NCI-H1436 (cell line): ENCODE results near the gene KCNAB2.
A peak's percentile ranks its signal among the peaks of the same experiment; 100 is the strongest.

ENCODE experiments used
- DNase-seq: peaks from one replicate; lab custom pipeline; 2025; lab: John Stamatoyannopoulos, UW

KCNAB2 gene

DNA sequence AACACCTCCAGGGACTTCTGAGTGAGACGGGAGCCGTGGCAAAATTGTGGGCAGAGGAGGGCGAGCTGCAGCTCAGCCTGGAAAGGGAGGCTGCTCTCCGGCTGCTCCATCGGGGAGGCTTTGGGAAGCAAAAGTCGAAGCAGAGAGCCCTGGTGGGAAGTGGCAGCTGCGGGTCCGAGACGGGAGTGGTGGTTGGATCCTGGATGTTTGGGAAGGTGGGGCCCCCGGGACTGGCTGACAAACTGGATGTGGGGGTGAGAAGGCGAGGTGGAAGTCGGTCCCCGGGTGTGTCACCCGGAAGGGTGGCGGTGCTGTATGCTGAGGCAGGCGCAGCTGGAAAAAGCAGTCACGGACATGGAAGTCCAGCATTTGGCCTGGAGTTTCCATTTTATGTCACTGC lies 52.1 kb downstream of the KCNAB2 start:
- DNase-seq, result no peak

DNA sequence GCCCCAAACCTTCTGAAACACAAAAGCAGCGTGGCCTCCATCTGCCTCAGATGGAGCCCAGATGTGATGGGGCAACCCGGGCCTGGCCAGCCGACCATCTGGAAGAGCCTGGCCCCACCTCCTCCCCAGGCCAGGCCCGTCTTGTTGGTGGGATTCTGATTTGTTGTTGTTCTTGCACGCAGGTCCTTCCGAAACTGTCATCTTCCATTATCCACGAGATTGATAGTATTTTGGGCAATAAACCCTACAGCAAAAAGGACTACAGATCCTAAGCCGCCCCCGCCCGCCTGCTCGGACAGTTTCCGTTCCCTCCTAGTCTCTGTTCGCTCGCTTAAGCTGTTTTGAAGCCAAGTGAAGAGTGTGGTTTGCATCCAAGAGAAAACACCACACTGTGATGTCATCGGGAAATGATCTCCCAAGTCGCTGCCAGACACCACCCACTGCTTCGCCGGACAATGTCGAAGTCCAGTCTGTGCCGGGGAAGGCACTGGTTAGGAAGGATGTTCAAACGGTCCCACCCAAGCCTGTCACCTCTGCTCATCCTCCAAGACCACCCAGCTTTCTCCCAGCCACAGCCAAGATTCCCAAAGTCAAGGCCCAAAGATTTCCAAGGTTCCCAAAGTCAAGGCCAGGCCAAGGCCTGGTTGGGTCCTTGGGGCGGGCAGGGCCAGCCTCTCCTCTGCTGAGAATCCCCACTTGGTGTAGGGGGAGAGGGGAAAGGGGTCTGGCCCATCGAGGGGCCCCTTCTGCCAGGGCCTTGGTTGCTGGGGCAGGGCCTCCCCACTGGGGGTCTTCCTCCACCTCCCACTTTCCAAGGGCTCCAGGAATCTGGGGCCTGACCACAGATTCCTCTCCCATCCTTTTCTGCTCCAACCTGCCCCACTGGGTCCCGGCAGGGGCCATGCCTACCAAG lies 52.9 kb downstream of the KCNAB2 start:
- no peak for DNase-seq

DNA sequence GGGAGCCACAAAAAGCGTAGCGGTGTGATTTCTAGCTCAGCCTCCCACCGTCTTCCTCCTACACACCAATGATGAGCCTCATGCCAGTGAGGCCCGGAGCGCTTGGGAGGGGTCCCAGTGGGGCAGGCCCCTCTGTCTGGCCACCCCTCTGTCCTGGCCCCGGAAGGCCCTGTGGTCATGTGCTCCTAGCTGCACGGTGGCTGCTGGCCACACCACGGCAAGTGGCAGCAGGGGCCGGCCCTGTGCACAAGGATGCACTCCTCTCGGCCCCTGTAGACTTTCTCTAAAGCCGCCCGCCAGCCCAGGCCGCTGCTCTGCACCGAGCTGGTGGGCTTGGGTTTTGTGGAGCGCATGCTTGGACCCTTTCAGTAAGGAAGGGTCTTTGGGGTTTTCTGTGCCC lies 53.6 kb downstream of the KCNAB2 start:
- DNase-seq, result no peak

DNA sequence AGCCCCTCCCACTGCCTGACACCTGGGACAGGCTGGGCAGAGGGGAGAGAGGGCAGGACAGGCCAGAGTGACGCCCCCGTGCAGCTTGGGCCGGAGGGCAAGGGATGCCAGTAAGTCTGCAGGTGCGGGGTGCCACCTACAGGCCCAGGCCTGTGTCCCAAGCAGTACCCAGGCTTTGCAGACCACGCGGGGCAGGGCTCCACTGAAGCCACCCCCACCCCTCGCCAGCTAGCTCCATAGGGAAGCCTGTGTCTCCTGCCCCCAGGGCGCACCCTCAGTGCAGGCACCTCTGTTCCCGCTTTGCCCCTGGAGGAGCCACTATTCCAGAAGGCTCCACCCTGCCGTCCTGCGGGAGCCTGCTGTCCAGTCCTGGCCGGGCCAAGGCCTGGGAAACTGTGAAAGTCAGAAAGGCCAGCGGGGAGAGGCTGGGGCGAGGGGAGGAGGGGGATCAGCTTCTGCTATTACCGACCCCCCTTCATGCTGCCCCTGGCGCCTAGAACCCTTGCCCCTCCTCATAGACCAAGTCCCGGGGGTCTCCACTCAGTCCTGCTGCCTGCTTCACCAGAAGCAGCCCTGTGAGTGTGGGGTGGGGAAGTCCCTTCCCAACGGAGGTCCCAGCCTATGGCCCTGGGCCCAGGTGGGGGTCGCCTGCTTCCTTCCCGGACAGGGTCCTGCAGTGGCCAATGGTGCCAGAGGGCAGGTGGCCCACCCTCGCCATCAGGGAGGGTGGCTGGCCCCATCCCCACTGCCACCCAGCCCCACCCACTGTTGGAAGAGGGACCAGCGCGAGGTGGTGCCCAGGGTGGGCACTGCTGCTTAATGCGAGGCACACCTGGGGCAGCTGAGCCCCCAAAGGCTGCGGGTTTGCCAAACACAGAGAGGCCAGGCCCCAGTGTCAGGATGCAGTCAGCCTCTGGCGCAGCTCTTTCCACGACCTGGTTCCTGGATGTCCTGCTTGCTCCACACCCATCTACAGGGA lies 54.4 kb downstream of the KCNAB2 start:
- no peak for DNase-seq

DNA sequence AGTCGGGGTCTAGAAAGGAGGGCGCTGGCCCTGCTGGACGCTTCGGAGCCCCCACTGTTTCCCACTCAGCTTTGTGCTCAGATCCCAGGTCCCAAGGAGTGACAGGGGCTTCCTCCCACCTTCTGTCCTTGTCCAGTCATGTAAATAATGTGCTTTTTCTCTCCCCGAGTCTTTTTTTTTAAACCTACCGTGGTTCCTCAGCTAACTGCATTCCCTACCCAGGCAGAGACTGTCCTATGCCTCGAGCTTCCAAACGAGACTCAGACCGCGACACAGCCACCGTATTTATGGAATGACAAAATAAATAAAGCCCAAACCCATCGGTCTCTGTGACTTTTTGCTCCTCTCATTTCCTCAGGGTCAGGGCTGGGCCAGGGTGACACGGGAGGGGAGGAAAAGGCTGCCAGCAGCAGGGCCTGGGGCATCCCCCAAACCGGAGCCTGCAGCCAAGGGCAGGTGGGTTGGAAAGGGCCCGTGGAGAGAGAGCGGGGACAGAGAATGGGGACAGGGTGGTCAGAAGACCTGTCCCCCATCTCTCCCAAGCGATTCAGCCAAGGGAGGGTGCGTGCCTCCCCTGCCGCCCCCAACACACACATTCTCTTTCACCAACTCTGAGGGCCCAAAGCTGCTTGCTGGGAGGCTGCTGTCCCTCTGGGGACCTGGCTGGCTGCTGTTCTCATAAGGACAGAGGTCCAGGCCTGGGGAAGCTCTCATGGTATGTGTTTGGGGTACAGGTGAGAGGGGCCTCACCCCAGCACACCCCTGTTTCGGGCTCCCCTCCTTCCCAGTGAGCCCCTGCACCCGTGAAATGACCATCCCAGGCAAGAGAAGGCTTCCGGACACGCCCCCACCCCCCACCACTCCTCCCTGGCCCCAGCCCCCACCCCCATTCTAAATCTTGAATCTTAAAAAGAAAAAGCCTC lies 55.4 kb downstream of the KCNAB2 start:
- DNase-seq, result no peak

DNA sequence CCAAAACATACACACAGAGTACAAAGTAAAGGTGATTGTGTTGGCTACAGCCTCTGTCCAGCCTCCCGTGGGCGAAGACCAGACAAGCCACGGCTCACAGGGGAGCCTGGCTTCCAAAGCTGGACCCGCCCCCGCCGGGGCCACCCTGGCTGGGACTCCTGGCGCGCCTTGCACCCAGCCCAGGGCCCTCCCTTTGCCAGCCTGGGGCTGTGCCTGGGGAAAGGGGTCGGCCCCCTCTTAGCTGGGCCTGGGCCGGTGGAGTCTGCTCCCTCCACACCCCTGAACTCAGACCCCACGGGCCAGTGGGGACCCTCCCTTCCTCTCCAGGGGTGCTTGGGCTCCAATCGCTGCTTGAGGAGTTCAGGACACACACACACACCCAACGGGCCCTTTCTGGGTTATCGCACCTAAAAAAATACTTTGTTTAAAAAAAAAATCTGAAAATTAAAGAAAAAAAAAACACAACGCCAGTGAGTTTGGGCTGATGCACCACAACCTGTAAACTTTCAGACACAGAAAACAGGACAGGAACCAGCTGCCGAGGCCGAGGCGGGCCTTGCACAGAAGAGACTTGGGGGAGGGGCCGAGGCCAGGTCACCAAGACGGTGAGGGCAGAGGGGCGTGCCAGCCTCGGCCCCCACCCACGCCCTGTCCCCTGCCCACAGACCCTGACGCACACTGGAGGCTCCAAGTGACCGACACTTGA lies 56.3 kb downstream of the KCNAB2 start:
- DNase-seq, result no peak

DNA sequence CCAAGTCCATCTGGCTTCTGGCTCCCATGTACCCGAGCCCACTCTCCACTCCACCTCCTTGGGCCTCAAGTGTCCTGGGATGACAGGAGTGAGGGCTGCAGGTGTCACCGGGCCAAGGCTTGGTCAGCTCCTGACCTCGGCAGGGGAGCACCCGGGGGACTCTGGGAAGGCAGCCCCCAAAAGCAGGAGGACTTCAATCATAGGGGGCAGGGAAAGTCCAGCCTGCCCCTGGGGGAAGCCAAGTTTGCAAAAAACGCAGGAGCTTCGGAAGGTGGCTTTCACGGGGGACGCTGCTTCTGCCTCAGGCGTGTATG lies 56.8 kb downstream of the KCNAB2 start:
- DNase-seq, result no peak

DNA sequence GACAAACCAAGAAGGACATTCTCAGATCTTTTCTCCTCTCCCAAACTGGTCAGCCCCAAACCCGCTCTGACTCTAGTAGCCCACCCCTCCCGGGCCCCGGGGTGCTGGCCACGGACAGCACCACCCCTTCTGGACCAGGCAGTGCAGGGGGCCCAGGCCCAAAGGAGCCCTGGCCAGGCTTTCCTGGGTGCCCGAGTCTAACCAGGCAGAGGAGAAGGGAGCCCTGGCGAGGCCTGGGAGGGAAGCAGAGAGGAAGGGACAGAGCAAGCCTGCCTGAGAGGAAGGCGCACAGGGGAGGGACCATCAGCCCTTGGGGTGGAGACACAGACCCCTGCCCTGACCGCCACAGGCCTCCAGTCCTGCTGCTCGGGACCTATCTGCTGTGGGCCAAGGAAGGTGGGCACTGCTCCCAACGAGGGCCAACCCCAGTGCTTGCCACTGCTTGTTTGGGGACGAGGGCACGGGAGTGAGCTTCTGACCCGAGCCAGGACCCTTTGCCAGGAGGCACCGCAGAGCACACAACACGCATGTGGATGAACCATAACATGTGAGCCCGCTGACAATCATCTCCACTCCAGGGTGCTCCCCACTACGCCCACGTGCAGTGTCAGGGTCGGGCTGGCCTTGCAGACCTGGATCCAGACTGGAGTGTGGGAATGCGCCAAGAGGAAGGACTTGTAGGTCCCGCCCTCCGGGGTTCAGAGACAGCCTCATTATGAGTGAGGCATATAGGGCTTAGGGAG lies 57.6 kb downstream of the KCNAB2 start:
- no peak for DNase-seq

DNA sequence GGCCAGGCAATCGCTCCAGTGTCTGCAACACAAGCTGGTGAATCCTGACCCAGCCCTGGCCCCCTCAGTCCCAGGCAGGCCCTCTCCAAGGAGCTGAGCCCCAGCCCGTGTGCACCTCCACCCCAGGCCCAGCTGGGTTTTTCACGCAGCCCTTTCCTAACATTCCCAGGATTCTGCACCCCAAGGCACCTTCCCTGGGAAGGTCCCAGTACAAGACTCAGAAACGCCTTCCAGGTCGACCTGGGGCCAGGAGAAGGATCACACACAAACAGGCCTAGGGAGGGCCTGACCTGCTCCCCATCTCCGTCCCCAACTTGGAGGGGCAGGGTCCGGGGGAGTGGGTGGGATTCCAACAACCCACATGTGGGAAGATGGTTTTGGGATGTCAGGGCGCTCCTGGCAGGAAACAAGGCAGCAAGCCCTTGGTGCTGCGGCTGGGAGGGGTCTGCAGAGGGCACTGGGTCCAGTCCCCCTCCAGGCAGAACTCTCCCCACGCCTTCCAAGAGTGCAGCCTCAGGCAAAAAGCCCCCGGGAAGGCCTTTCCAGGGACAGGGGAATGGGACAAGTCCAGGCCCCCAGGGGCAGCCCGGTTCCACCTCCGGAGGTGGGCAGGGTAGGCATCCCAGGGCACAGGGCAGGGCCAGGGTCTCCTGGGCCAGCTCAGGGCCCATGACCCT lies 58.3 kb downstream of the KCNAB2 start:
- DNase-seq, result no peak

DNA sequence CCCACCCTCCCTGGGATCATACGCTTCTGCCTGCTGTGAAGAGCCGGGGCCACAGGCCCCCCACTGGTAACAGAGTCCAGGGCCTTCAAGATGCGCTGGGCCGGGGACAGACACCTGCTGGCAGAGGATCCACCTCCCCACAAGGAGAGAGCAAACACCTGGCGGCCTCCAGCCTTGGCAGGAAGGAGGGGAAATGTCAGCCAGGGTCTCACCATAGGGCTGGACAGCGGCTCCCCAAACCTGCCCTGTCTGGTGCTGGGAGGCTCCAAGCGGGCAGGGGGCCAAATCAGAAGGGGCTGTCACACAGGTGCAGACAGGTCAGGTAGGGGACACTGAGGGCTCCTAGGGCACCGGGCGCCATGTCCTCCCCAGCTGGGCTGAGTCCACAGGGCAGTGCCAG lies 58.9 kb downstream of the KCNAB2 start:
- no peak for DNase-seq

DNA sequence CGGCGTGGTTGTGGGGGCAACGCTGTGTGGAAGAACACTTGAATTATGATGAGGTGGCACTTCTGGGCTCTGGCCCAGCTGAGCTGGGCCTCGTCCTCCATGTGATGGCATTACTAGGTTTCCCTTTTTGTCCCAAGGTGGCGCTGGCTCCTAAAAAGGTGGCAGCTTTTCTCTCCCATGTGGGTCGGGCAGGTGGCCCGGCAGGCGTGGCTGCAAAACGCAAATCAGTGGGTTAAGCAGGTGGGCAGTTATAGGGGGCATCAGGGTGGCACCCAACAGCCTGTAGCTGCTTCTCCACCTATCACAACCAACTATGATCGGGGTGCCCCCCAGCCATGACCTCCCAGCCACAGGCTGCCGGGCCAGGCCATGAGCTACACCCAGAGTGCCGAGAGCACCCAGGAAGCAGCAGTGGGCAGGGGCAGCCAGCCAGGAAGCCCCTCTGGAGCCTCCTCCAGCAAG lies 59.6 kb downstream of the KCNAB2 start:
- no peak for DNase-seq

DNA sequence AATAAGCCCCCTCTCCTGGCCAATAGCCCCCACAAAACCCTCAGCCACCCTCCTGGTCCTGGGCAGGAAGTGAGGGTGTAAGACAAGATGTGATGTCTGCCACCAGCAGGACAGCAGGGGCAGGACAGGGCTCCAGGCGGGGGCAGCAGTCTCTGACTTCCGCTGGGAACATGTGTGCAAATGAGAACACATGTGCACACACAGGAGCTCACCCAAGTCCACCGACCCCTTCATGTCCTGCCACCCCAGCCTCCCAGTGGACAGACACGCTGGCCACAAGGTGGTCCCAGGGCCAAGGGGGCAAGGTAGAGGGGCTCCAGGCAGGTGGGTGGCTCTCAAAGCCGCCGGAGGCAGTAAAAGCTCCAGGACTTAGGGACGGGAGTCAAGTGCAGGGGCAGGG lies 60.1 kb downstream of the KCNAB2 start:
- no peak for DNase-seq

DNA sequence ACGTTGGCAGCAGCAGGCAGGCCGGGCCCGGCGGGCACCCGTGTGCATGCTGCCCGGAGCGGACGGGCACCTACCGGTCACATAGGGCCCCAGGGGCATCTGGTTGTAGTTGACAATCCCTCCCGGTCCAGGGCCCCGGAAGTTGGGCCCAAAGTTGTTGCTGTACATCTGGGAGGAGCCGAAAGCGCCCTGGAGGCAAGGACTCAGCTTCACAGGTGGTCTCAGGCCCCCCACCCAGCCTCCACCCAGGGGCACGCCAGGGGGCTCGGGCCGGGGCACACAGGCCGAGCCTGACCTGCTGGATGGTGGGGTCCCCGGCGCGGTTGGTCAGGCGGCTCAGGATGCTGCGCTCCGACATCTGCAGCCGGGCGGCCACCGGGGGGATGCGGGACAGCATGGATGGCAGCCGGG lies 60.6 kb downstream of the KCNAB2 start:
- DNase-seq, result no peak

DNA sequence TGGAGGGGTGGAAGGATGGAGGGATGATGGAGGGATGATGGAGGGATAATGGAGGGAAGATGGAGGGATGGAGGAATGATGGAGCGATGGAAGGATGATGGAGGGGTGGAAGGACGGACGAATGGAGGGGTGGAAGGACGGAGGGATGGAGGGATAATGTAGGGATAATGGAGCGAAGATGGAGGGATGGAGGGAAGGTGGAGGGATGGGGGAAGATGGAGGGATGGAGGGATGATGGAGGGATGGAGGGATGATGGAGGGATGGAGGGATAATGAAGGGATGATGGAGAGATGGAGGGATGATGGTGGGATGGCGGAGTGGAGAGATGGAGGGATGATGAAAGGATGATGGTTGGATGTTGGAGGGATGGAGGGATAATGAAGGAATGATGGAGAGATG lies 61.3 kb downstream of the KCNAB2 start:
- no peak for DNase-seq

DNA sequence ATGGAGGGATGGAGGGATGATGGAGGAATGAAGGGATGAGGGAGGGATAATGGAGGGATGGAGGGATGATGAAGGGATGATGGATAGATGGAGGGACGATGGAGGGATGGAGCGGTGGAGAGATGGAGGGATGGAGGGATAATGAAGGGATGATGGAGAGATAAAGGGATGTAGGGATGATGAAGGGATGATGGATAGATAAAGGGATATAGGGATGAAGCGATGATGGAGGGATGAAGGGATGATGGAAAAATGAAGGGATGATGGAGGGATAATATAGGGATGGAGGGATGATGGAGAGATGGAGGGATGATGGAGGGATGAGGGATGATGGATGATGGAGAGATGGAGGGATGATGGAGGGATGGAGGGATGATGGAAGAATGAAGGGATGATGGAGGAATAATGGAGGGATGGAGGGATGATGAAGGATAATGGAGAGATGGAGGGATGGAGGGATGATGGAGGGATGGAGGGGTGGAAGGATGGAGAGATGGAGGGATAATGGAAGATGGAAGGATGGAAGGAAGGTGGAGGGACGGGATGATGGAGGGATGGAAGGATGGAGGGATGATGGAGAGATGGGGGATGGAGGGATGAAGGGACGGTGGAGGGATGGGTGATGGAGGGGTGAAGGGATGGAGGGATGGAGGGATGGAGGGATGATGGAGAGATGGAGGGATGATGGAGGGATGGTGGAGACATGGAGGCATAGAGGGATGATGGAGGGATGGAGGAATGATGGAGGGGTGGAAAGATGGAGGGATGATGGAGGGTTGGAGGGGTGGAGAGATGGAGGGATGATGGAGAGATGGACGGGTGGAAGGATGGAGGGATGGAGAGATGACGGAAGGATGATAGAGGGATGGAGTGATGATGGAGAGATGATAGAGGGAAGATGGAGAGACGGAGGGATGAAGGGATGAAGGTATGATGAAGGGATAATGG lies 62.0 kb downstream of the KCNAB2 start:
- no peak for DNase-seq

DNA sequence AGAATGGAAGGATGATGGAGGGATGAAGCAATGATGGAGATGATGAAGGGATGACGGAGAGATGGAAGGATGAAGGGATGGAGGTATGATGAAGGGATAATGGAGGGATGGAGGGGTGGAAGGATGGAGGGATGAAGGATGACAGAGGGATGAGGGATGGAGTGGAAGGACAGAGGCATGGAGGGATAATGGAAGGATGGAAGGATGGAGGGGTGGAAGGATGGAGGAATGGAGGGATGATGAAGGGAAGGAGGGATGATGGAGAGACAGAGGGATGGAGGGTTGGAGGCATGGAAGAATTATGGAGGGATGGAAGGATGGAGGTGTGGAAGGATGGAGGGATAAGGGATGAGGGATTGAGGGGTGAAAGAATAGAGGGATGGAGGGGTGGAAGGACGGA lies 62.8 kb downstream of the KCNAB2 start:
- no peak for DNase-seq

DNA sequence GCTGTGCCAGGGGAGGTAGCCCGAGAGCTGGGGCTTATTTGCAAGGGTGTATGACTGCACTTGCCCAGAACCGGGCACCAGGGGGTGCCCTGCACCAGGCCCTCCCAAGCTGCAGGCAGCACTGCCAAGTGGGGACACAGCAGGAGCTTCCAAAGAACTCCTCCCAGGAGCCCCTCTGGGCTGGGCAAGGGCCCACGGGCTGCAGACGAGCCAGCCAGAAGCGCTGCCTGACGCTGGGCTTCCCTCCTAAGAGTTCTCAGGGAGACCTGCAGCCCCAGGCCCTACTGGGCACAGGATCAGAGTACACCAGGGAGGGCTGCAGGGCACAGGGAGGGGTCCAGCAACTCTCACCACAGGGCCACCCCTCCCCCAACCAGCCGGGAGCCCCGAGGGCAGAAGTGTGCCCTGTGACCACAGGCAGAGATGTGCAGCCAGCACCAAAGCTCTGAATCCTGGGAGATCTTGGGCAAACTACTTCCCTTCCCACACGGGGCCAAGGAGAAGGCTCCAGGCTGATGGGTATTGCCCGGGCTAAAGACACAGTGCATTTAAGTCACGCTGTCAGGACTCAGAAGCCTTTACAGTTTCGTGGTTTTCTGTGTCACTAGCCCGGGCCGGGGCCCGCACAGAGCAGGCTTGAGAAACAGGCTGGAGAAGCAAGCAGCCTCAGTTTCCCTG lies 63.4 kb downstream of the KCNAB2 start:
- DNase-seq, result peak; percentile 73

DNA sequence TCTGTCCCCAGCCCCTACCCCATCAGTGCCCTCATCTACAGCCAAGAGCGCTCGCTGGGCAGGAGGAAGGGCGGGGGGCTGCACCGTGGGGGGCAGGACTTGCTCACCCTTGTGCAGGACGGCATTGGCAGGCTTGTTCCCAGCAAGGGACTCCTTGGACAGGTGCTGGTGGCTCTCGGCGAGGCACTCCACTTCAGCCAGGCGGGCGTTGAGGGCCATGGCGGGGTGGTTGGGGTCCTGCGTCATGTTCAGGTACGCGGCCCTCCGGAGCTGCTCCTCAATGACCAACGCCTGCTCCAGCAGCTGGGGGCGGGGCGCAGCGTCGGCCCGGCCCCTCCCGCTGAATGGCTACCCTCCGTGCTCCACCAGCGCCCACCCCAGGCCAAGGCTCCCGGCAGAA lies 64.0 kb downstream of the KCNAB2 start:
- no peak for DNase-seq
